ENCODE measurements around the gene FBF1. TPM values are rescaled to one million over a fixed set of nuclear protein-coding genes. Genes with fewer than 3 reads are reported as not detected.
A peak's percentile ranks its signal among the peaks of the same experiment; 100 is the strongest.

Gene FBF1
- total and polyA plus RNA-seq, 9 of the 15 experiments (the other 6 are each of a cell fraction or from before 2014, with no cell fraction given) = 0.46 to 14.9 (median 7.5) TPM

DNA sequence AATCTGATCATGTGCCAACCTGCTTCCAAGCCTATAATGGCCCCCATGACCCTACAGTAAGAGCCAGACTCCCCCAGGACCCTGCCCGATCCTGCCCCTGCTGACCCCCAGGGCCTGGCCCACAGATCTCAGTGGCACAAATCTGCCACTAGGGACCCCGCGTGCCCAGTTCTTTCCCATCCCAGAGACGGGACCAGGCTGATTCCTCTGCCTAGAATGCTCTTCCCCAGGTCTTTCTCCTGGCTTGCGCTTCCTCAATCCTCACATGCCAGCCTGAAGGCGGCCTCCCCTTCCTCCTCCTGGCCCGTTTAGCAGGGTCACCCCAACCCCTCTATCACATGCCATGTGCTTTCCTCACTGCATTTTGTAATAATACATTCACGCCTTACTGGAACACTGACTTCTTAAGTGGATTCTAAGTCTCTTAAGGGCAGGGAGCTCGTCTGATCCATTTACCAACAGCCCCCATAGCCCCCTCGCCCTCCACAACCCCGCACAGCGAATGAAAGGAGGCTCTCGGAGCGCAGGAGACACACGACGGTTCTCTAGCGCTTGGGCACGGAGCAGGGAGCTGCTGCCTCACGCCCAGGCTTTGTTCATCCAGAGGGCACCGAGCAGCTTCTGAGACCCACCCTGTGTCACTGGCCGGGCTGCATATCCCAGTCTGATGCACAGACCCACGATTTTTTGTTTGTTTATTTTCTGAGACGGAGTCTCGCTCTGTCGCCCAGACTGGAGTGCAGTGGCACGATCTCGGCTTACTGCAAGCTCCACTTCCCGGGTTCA is 45.3 kb downstream of the FBF1 start (continued):
- TF ChIP-seq, protein P1, sequence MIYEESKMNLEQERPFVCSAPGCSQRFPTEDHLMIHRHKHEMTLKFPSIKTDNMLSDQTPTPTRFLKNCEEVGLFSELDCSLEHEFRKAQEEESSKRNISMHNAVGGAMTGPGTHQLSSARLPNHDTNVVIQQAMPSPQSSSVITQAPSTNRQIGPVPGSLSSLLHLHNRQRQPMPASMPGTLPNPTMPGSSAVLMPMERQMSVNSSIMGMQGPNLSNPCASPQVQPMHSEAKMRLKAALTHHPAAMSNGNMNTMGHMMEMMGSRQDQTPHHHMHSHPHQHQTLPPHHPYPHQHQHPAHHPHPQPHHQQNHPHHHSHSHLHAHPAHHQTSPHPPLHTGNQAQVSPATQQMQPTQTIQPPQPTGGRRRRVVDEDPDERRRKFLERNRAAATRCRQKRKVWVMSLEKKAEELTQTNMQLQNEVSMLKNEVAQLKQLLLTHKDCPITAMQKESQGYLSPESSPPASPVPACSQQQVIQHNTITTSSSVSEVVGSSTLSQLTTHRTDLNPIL (CRISPR knock-in tag; IDR thresholded peaks at IDR 0.05) = 0 out of 2 replicates have a peak, but pooled peaks have one; percentile 13
- TF ChIP-seq, protein P2, sequence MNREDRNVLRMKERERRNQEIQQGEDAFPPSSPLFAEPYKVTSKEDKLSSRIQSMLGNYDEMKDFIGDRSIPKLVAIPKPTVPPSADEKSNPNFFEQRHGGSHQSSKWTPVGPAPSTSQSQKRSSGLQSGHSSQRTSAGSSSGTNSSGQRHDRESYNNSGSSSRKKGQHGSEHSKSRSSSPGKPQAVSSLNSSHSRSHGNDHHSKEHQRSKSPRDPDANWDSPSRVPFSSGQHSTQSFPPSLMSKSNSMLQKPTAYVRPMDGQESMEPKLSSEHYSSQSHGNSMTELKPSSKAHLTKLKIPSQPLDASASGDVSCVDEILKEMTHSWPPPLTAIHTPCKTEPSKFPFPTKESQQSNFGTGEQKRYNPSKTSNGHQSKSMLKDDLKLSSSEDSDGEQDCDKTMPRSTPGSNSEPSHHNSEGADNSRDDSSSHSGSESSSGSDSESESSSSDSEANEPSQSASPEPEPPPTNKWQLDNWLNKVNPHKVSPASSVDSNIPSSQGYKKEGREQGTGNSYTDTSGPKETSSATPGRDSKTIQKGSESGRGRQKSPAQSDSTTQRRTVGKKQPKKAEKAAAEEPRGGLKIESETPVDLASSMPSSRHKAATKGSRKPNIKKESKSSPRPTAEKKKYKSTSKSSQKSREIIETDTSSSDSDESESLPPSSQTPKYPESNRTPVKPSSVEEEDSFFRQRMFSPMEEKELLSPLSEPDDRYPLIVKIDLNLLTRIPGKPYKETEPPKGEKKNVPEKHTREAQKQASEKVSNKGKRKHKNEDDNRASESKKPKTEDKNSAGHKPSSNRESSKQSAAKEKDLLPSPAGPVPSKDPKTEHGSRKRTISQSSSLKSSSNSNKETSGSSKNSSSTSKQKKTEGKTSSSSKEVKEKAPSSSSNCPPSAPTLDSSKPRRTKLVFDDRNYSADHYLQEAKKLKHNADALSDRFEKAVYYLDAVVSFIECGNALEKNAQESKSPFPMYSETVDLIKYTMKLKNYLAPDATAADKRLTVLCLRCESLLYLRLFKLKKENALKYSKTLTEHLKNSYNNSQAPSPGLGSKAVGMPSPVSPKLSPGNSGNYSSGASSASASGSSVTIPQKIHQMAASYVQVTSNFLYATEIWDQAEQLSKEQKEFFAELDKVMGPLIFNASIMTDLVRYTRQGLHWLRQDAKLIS (CRISPR knock-in tag; IDR thresholded peaks at IDR 0.05) = no peak; the same call in 1 of the 2 replicates
- TF ChIP-seq, protein P3, sequence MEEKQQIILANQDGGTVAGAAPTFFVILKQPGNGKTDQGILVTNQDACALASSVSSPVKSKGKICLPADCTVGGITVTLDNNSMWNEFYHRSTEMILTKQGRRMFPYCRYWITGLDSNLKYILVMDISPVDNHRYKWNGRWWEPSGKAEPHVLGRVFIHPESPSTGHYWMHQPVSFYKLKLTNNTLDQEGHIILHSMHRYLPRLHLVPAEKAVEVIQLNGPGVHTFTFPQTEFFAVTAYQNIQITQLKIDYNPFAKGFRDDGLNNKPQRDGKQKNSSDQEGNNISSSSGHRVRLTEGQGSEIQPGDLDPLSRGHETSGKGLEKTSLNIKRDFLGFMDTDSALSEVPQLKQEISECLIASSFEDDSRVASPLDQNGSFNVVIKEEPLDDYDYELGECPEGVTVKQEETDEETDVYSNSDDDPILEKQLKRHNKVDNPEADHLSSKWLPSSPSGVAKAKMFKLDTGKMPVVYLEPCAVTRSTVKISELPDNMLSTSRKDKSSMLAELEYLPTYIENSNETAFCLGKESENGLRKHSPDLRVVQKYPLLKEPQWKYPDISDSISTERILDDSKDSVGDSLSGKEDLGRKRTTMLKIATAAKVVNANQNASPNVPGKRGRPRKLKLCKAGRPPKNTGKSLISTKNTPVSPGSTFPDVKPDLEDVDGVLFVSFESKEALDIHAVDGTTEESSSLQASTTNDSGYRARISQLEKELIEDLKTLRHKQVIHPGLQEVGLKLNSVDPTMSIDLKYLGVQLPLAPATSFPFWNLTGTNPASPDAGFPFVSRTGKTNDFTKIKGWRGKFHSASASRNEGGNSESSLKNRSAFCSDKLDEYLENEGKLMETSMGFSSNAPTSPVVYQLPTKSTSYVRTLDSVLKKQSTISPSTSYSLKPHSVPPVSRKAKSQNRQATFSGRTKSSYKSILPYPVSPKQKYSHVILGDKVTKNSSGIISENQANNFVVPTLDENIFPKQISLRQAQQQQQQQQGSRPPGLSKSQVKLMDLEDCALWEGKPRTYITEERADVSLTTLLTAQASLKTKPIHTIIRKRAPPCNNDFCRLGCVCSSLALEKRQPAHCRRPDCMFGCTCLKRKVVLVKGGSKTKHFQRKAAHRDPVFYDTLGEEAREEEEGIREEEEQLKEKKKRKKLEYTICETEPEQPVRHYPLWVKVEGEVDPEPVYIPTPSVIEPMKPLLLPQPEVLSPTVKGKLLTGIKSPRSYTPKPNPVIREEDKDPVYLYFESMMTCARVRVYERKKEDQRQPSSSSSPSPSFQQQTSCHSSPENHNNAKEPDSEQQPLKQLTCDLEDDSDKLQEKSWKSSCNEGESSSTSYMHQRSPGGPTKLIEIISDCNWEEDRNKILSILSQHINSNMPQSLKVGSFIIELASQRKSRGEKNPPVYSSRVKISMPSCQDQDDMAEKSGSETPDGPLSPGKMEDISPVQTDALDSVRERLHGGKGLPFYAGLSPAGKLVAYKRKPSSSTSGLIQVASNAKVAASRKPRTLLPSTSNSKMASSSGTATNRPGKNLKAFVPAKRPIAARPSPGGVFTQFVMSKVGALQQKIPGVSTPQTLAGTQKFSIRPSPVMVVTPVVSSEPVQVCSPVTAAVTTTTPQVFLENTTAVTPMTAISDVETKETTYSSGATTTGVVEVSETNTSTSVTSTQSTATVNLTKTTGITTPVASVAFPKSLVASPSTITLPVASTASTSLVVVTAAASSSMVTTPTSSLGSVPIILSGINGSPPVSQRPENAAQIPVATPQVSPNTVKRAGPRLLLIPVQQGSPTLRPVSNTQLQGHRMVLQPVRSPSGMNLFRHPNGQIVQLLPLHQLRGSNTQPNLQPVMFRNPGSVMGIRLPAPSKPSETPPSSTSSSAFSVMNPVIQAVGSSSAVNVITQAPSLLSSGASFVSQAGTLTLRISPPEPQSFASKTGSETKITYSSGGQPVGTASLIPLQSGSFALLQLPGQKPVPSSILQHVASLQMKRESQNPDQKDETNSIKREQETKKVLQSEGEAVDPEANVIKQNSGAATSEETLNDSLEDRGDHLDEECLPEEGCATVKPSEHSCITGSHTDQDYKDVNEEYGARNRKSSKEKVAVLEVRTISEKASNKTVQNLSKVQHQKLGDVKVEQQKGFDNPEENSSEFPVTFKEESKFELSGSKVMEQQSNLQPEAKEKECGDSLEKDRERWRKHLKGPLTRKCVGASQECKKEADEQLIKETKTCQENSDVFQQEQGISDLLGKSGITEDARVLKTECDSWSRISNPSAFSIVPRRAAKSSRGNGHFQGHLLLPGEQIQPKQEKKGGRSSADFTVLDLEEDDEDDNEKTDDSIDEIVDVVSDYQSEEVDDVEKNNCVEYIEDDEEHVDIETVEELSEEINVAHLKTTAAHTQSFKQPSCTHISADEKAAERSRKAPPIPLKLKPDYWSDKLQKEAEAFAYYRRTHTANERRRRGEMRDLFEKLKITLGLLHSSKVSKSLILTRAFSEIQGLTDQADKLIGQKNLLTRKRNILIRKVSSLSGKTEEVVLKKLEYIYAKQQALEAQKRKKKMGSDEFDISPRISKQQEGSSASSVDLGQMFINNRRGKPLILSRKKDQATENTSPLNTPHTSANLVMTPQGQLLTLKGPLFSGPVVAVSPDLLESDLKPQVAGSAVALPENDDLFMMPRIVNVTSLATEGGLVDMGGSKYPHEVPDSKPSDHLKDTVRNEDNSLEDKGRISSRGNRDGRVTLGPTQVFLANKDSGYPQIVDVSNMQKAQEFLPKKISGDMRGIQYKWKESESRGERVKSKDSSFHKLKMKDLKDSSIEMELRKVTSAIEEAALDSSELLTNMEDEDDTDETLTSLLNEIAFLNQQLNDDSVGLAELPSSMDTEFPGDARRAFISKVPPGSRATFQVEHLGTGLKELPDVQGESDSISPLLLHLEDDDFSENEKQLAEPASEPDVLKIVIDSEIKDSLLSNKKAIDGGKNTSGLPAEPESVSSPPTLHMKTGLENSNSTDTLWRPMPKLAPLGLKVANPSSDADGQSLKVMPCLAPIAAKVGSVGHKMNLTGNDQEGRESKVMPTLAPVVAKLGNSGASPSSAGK (IDR thresholded peaks at IDR 0.05) = no peak
- TF ChIP-seq ZNF282 (CRISPR knock-in tag; IDR thresholded peaks at IDR 0.05) (0 out of 2 replicates have a peak, but pooled peaks have one; percentile 39), POLR2AphosphoS5 (IDR thresholded peaks at IDR 0.05; ENCODE audit: control insufficient read depth, insufficient read depth, low read depth, low read length) (0 out of 2 replicates have a peak, but pooled peaks have one; percentile 22), KAT8 (IDR thresholded peaks at IDR 0.05; ENCODE audit: low read depth) (no peak), RNF2 (IDR thresholded peaks at IDR 0.05) (no peak), ZNF644 (tag; IDR thresholded peaks at IDR 0.05; ENCODE audit: low read depth) (0 out of 2 replicates have a peak, but pooled peaks have one; percentile 44), POLR3G (IDR thresholded peaks at IDR 0.05; ENCODE audit: extremely low read depth, insufficient read length, insufficient replicate concordance) (no peak), ZNF224 (CRISPR knock-in tag; IDR thresholded peaks at IDR 0.05) (no peak)
